CD4-positive, alpha-beta T cell (primary cell): Measurements from ENCODE around the gene AKT1. TPM values are rescaled to one million over a fixed set of nuclear protein-coding genes. Genes with fewer than 3 reads are reported as not detected.

Experiments used
- ATAC-seq: fragments of 200-7000 bp; cut with Tn5 transposase; one replicate; pipeline ENCODE4 v1.10.0; 2022; ENCODE audit warnings: mild to moderate bottlenecking; ENCODE audit not compliant: poor library complexity
- CTCF ChIA-PET: fragments of 350-600 bp; sonication (Branson Sonifier 250); formaldehyde crosslinking; loops from one replicate; lab custom pipeline; 2021; ENCODE audit warnings: antibody characterized with exemption, inconsistent platforms; lab: Charles Lee
- POLR2A ChIA-PET: fragments of 350-600 bp; sonication (Branson Sonifier 250); formaldehyde crosslinking; loops from one replicate; lab custom pipeline; 2021; ENCODE audit warnings: antibody characterized with exemption, inconsistent platforms; lab: Charles Lee
- DNase-seq, 14 experiments: peaks; one replicate each; pipeline ENCODE4 v3.0.0-alpha.2; 2013 to 2020; ENCODE audit warnings: mixed read lengths in 2 of 14
- H3K27ac ChIP-seq, 2 donors: one replicate each; pipeline versions ENCODE4 v1.5.1 to v1.7.0; 2013; ENCODE audit warnings: low read length in 2 of 2, low read depth in 1 of 2, mild to moderate bottlenecking in 1 of 2
- H3K27me3 ChIP-seq, 2 experiments: 1 replicate in 1 of 2; 2 replicates in 1 of 2; pipeline versions ENCODE4 v1.6.1 to v1.7.0; 2013; ENCODE audit warnings: low read length in 2 of 2, control low read depth in 1 of 2, mild to moderate bottlenecking in 1 of 2, moderate library complexity in 1 of 2; ENCODE audit not compliant: insufficient read depth in 2 of 2, control insufficient read depth in 1 of 2
- H3K36me3 ChIP-seq: one replicate; pipeline ENCODE4 v1.6.1; 2013; ENCODE audit warnings: low read length, control low read depth; ENCODE audit not compliant: insufficient read depth
- H3K4me1 ChIP-seq: one replicate; pipeline ENCODE4 v1.6.1; 2013; ENCODE audit warnings: low read length, control low read depth; ENCODE audit not compliant: insufficient read depth
- H3K4me3 ChIP-seq: one replicate; pipeline ENCODE4 v1.5.1; 2013; ENCODE audit warnings: mild to moderate bottlenecking, low read length, moderate library complexity
- H3K9me3 ChIP-seq, 2 experiments: 1 replicate in 1 of 2; 2 replicates in 1 of 2; pipeline versions ENCODE4 v1.6.1 to v1.7.0; 2013; ENCODE audit warnings: low read length in 2 of 2, mild to moderate bottlenecking in 2 of 2, control low read depth in 1 of 2, moderate library complexity in 1 of 2; ENCODE audit not compliant: control insufficient read depth in 1 of 2, insufficient read depth in 1 of 2
- H3K27ac Mint-ChIP-seq: one replicate; pipeline ENCODE4 v1.8.0; 2020; ENCODE audit warnings: mixed read lengths
- H3K27me3 Mint-ChIP-seq: one replicate; pipeline ENCODE4 v1.8.0; 2021; ENCODE audit warnings: mixed read lengths
- H3K36me3 Mint-ChIP-seq: one replicate; pipeline ENCODE4 v1.8.0; 2021; ENCODE audit warnings: low read depth, mixed read lengths
- H3K4me1 Mint-ChIP-seq: one replicate; pipeline ENCODE4 v1.8.0; 2021; ENCODE audit warnings: low read depth, mixed read lengths
- H3K4me3 Mint-ChIP-seq: one replicate; pipeline ENCODE4 v1.8.0; 2020; ENCODE audit warnings: mild to moderate bottlenecking, mixed read lengths
- H3K9me3 Mint-ChIP-seq: one replicate; pipeline ENCODE4 v1.8.0; 2020; ENCODE audit warnings: mixed read lengths
- CTCF ChIP-seq: fragments of 200-600 bp; IDR thresholded peaks from one replicate; pipeline ENCODE4 v1.8.0; 2022; ENCODE audit warnings: antibody characterized with exemption, mild to moderate bottlenecking
- intact Hi-C, 2 experiments: fragments of 100-400 bp; cut with DNase I in 1 of 2; cut with micrococcal nuclease in 1 of 2; formaldehyde crosslinking; loops; one replicate each; pipeline versions ENCODE4 v1.15.1 to v1.9.0; 2023 to 2025; cut with DNase I, micrococcal nuclease
- total RNA-seq, 174 experiments: library from RNA in 2 of 174; stranded (reverse) in 2 of 174; gene quantifications; one replicate each; pipeline ENCODE4 v1.2.3 and lab custom pipeline; 2021 to 2026

Gene AKT1
- total RNA-seq, 2 experiments from 2014 or later: 58.8 to 66.5 TPM

GRCh38 chr14:104821971-104822608 is 26.5 kb upstream of the AKT1 start:
- no peak for TF ChIP-seq CTCF
- Mint-ChIP-seq H3K4me1 (peaks cover 20% of the 10 kb centered on the region), H3K36me3 (no peaks in the 10 kb centered on the region), H3K4me3 (no peak overlapping the region), H3K9me3 (no peaks in the 10 kb centered on the region), H3K27ac (no peak overlapping the region), H3K27me3 (peaks cover 4% of the 10 kb centered on the region)
- Histone ChIP-seq H3K4me3 (no peak overlapping the region), H3K36me3 (no peaks in the 10 kb centered on the region), H3K27me3 (no peaks in the 10 kb centered on the region), H3K4me1 (peaks cover 16% of the 10 kb centered on the region), H3K27ac (no peak overlapping the region), H3K9me3 (no peaks in the 10 kb centered on the region)
- ChIA-PET POLR2A (interaction anchor here (1.3 kb wide), 1 partner anchor 22 kb away, joined by 3 read pairs; the partner anchor contains the start of gene ZBTB42), CTCF (no interaction called here)
- DNase-seq: no peak
- ATAC-seq: no peak
- intact Hi-C loops: no loop called here

- Histone ChIP-seq H3K9me3 (no peaks in the 10 kb centered on the region), H3K4me3 (no peak overlapping the region), H3K27me3 (no peaks in the 10 kb centered on the region), H3K27ac (no peak overlapping the region), H3K4me1 (peaks cover 17% of the 10 kb centered on the region), H3K36me3 (no peaks in the 10 kb centered on the region)
- H3K36me3 Mint-ChIP-seq: no peaks in the 10 kb centered on the region
- no peak overlapping the region for H3K27ac Mint-ChIP-seq
- ChIA-PET CTCF (no interaction called here), POLR2A (interaction anchor here (1.3 kb wide), 1 partner anchor 21 kb away, joined by 3 read pairs; the partner anchor contains the start of gene ZBTB42)
- H3K27me3 Mint-ChIP-seq: peaks cover 4% of the 10 kb centered on the region
- H3K4me3 Mint-ChIP-seq: no peak overlapping the region
- H3K9me3 Mint-ChIP-seq: no peaks in the 10 kb centered on the region
- intact Hi-C loops: no loop called here
- ATAC-seq (no peak), DNase-seq (no peak)
- peaks cover 23% of the 10 kb centered on the region for H3K4me1 Mint-ChIP-seq
- TF ChIP-seq CTCF: no peak
Measured at GRCh38 chr14:104821229-104821945, 25.8 kb upstream of the AKT1 start.

- POLR2A ChIA-PET: interaction anchor here (1.3 kb wide), 1 partner anchor 20 kb away, joined by 3 read pairs; the partner anchor contains the start of gene ZBTB42
Measured at GRCh38 chr14:104820669-104821228, 25.2 kb upstream of the AKT1 start.

More at GRCh38 chr14:104820669-104821228, 25.2 kb upstream of the AKT1 start:
- H3K4me1 Mint-ChIP-seq: peaks cover 18% of the 10 kb centered on the region
- H3K27me3 ChIP-seq: no peaks in the 10 kb centered on the region
- H3K27ac Mint-ChIP-seq: no peak overlapping the region
- peaks cover 15% of the 10 kb centered on the region for H3K4me1 ChIP-seq
- DNase-seq (no peak), ATAC-seq (no peak)
- H3K27ac ChIP-seq: no peak overlapping the region
- no peak overlapping the region for H3K4me3 Mint-ChIP-seq
- H3K9me3 ChIP-seq: no peaks in the 10 kb centered on the region
- H3K27me3 Mint-ChIP-seq: peaks cover 4% of the 10 kb centered on the region
- TF ChIP-seq CTCF: no peak
- no peaks in the 10 kb centered on the region for H3K36me3 ChIP-seq
- H3K4me3 ChIP-seq: no peak overlapping the region
- peaks cover 4% of the 10 kb centered on the region for H3K36me3 Mint-ChIP-seq
- CTCF ChIA-PET: no interaction called here
- intact Hi-C loops: no loop called here
- no peaks in the 10 kb centered on the region for H3K9me3 Mint-ChIP-seq
